NK-92 (cell line): ENCODE measurements around the gene ACER3.
"Not testable (repeated sequence)": the region's sequence is repeated elsewhere in the genome, so short reads cannot be mapped to it uniquely, and the experiment has no call there.

Source experiments
- DNase-seq: peaks from one replicate; lab custom pipeline; 2025; ENCODE audit not compliant: unreplicated experiment; lab: John Stamatoyannopoulos, UW

The ACER3 gene

GRCh38 chr11:76860539-76861475 lies at the start of gene ACER3:
Gene ACER3, plus strand, starts transcription at chr11:76860918. Its CDS starts 59 bp downstream, at chr11:76860977.
- DNase-seq = no peak

- no peak for DNase-seq
These were observed 49.5 kb upstream of the ACER3 start for GRCh38 chr11:76811259-76811658.

- no peak for DNase-seq
These were observed 46.3 kb upstream of the ACER3 start for GRCh38 chr11:76814414-76814813.

GRCh38 chr11:76815678-76816077 lies 45.0 kb upstream of the ACER3 start:
- not testable (repeated sequence) for DNase-seq

GRCh38 chr11:76820184-76820566 lies 40.5 kb upstream of the ACER3 start:
- DNase-seq = no peak

GRCh38 chr11:76821396-76821795 lies 39.3 kb upstream of the ACER3 start:
- not testable (repeated sequence) for DNase-seq

GRCh38 chr11:76822406-76822805 lies 38.3 kb upstream of the ACER3 start:
- DNase-seq = no peak

GRCh38 chr11:76823481-76824028 lies 37.2 kb upstream of the ACER3 start:
- DNase-seq = no peak

GRCh38 chr11:76824083-76824939 lies 36.4 kb upstream of the ACER3 start:
- no peak for DNase-seq

GRCh38 chr11:76824980-76825725 lies 35.6 kb upstream of the ACER3 start:
- DNase-seq = no peak

GRCh38 chr11:76825726-76826396 lies 34.9 kb upstream of the ACER3 start:
- DNase-seq = no peak

GRCh38 chr11:76826508-76826907 lies 34.2 kb upstream of the ACER3 start:
- DNase-seq = not testable (repeated sequence)

- DNase-seq = not testable (repeated sequence)
These were observed 33.7 kb upstream of the ACER3 start for GRCh38 chr11:76827005-76827404.

- DNase-seq = no peak
These were observed 29.9 kb upstream of the ACER3 start for GRCh38 chr11:76830639-76831327.

- no peak for DNase-seq
These were observed 28.9 kb upstream of the ACER3 start for GRCh38 chr11:76831686-76832310.

- DNase-seq = no peak
These were observed 28.4 kb upstream of the ACER3 start for GRCh38 chr11:76832361-76832760.

- DNase-seq = no peak
These were observed 26.6 kb upstream of the ACER3 start for GRCh38 chr11:76834151-76834550.

- DNase-seq = no peak
These were observed 25.7 kb upstream of the ACER3 start for GRCh38 chr11:76835036-76835435.

- DNase-seq = no peak
These were observed 24.6 kb upstream of the ACER3 start for GRCh38 chr11:76835928-76836612.
